SIG-M5 treated with dmso at 0.1 percent for 504 hours (cell line): ENCODE results near the gene METTL6.
"Not testable (repeated sequence)": the region's sequence is repeated elsewhere in the genome, so short reads cannot be mapped to it uniquely, and the experiment has no call there.

ENCODE experiments used
- DNase-seq: peaks from one replicate; lab custom pipeline; 2025; ENCODE audit not compliant: unreplicated experiment; lab: John Stamatoyannopoulos, UW

Gene METTL6

GRCh38 chr3:15451216-15452113 lies 24.1 kb upstream of the METTL6 start:
- DNase-seq = no peak

- no peak for DNase-seq
These were observed 23.3 kb upstream of the METTL6 start for GRCh38 chr3:15450438-15451215.

DNA sequence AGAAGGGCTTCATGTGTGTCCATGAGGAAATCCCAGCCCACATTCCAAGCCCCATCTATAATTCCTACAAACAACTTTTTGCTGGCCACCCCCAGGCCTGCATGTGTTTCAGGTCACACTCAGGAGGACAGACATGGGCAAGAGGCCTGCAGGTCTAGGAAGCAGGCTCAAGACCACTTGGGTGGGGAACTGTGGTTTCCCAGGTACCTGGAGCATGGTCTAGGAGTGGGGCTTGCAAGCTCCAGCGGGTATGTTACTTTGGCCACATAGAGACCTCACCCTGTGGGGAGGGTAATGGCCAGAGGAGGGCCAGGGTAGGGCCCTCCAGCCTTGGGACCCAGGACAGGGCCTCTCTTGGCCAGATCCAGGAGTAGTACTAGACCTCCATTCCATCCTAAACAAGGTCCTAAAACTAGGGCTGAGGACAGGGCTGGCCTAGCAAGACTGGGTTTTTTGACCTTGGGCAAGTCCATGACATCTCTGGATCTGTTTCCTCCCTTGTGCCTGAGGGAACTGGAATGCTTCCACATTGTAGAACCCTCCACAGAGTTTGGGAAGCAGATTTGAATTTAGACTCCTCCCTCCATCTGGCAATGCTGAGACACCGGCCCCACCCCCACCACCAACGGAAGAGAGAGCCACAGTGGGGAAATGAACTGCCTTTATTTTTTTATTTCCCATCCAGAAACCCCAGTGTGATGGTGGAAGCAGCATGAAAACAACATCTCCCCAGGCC lies 22.3 kb upstream of the METTL6 start:
- DNase-seq = no peak

DNA sequence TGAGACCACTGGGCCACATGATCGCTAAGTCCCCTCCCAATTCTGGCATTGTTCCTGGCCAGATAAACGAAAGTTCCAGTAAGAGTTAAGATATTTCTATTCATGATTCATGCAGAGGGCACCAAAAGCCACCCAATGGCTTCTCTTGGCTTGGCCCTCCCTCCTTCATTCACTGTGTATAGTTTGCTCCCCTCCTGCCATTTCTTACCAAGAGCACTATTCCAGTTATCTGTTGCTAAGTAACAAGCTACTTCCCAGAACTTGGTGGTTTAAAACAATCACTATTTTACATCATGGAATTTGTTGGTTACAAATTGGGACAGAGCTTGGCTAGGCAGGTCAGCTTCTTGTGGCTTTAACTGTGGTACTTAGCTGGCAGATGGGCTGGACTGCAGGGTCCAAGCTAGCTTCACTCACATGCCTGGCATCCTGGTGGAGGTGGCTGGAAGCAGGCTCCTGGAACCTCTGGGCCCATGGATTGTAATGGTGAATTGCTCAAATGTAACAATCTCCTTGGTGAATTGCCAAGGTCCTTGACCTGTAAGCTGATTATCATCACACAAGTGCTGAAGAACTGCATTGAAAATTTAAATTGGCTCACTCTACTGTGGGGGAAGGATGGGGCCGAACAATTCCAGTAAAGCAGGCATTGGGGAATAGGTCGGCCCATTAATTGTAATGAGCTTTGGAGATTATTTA lies 16.6 kb upstream of the METTL6 start:
- no peak for DNase-seq

GRCh38 chr3:15440891-15441290 lies 13.5 kb upstream of the METTL6 start:
- no peak for DNase-seq

DNA sequence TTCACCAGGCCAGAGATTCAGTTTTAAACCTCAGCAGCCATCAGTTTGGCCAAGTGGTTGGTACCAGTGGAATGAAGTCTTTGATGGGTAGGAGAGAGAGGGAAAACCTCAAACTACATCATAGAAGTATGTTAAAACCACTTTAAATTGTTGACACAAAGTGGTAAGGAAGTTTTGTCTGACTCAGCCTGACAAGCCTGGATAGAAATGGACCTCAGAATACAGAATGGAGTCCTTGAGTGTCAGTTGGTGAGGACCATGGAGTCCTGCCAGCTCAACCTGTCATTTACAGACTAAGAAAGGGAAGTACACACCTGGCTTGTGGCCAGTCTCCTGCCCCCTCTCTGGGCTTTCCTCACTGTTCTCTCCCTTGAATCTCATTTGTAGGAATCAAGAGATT lies 12.1 kb upstream of the METTL6 start:
- no peak for DNase-seq

GRCh38 chr3:15438983-15439382 lies 11.6 kb upstream of the METTL6 start:
- peak; percentile 11 for DNase-seq

DNA sequence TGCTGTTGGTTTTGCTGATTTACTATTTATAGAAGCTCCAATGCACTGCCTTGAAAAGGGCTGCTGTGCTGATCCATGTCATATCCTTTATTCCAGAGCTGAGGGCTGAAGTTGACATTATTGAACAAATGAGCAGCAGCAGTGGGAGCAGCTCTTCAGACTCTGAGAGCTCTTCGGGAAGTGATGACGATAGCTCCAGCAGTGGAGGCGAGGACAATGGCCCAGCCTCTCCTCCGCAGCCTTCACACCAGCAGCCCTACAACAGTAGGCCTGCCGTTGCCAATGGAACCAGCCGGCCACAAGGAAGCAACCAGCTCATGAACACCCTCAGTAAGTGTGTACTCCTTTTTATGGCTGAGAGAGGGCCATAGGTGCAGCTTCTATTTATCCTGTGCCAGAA lies 8.9 kb upstream of the METTL6 start:
- no peak for DNase-seq

DNA sequence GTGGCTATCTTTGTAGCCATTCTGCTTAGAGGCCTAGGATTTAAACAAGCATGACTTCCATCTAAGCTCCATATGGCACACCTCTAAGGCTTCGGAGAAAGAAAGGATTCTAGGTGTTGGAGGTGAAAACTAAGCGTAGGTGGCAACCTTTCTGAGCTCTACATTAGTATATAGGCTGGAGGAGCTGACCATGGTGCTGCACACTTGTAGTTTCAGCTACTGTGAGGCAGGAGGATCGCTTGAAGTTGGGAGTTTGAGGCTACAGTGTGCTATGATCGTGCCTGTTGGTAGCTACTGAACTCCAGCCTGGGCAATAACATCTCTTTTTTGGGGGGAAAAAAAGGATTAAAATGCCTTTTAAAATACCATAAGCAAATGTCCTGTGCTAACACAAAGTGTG lies 7.4 kb upstream of the METTL6 start:
- no peak for DNase-seq

DNA sequence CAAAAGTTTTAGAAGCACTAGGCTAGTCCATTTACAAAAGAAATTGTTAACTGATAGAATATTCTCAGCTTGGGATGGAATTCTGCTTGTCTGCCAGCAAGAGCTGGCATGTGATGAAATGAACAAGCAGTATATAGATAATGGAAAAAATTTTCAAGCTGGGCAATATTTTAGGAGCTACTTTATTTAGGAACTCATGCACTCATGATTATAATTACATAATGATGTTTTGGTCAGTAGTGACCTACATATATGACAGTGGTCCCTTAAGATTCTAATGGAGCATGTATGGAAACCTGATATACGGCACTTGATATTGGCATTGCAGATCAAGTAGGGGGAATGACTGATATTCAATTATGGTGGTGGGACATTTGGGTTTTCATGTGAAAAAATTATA lies 6.2 kb upstream of the METTL6 start:
- no peak for DNase-seq

- no peak for DNase-seq
These were observed 4.0 kb upstream of the METTL6 start for GRCh38 chr3:15431256-15431837.

- DNase-seq = no peak
These were observed 3.3 kb upstream of the METTL6 start for GRCh38 chr3:15430624-15431023.

DNA sequence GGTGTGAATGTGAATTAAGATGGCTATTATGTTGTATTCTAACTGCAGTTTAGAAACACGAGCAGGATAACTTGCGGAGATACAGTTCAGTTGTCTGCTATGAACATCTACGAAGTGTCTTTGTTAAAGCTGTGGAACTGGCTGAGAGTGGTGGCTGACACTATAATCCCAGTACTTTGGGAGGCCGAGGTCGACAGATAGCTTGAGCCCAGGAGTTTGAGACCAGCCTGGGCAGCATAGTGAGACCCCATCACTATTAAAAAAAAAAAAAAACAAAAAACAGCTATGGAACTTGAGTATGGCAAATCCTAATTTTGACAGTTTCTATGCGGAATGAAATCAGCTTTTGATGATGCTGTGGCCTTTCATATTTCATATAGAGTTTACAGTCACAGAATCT lies 1.7 kb upstream of the METTL6 start:
- DNase-seq = no peak

GRCh38 chr3:15428539-15428938 lies 1.2 kb upstream of the METTL6 start:
- peak; percentile 50 for DNase-seq

GRCh38 chr3:15427981-15428380 lies 637 bp upstream of the METTL6 start:
- DNase-seq = no peak

DNA sequence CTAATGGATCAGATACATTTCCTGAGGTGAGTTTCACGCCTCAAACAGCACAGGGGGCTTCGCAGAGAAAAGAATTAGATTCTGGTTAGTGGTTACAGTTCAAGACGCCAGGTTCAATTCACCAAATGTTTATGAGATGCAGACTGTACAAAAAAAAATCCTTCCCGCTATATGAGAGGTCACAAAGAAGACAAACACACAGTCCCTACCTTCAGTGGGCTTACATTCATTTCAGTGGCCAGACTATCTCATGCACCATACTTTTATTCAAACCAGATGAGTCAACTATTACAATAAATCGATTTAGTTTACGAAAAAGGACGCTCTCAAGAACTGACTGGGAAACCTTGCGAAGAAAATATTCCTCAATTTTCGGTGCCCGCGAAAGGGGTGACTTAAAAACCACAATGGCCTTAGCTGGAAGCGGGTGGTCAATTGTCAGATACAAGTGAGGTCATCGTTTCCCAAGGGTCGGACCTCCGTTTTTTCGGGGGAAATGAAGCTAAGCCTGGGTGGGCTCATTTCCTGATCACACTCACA lies 695 bp downstream of the METTL6 start:
- no peak for DNase-seq

DNA sequence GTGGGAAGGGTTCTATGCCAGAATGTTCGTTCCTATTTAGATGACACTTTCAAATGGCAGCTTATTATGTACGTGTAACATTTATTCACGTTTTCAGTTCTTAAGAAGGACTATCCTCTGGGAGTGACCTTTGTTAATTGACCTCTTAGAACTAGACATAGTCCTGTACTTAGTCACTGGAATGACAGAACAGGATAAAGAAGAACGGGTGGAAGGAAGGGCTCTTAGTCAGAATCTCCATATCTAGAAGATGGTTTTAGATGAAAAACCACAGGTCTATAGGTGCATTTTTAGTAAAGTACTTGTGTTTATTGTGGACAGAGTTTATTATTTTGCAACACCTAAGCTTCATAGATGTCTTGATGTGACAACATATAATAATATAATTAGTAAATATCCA lies 6.5 kb downstream of the METTL6 start:
- DNase-seq = no peak

DNA sequence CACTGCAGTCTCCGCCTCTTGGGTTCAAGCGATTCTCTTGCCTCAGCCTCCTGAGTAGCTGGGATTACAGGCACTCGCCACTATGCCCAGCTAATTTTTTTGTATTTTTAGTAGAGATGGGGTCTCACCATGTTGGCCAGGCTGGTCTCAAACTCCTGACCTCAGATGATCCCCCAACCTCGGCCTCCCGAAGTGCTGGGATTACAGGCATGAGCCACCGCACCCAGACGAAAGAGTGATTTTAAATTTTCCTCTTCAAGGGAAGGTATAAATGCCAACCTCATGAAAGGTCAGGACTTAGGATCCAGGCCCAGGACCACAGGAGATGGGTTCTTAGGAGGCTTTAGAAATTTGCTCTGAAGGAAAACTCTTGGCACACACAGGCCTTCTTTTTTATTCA lies 16.4 kb downstream of the METTL6 start:
- not testable (repeated sequence) for DNase-seq

- no peak for DNase-seq
These were observed 17.6 kb downstream of the METTL6 start for GRCh38 chr3:15409774-15410173.

- DNase-seq = no peak
These were observed 18.1 kb downstream of the METTL6 start for GRCh38 chr3:15409239-15409638.
